HepG2 (cell line): ENCODE results near the gene PLVAP.

Experiments
- CCAR2 ChIP-seq: fragments of 200-400 bp; formaldehyde crosslinking; optimal IDR thresholded peaks from 2 replicates; pipeline ENCODE3; 2018; ENCODE audit warnings: low read depth, mild to moderate bottlenecking, low read length, moderate library complexity
- CTCF ChIP-seq: sonication (generic); formaldehyde crosslinking; IDR thresholded peaks from 2 replicates; pipeline ENCODE4 v1.5.0; 2020; ENCODE audit warnings: mild to moderate bottlenecking, missing genetic modification reagents, moderate library complexity
- EZH2 ChIP-seq: conservative IDR thresholded peaks from 2 replicates; pipeline ENCODE4 v1.6.1; 2012; ENCODE audit warnings: mild to moderate bottlenecking, low read depth, low read length, moderate library complexity
- KLF16 ChIP-seq, 2 experiments: sonication (generic) in 1 of 2; formaldehyde crosslinking in 1 of 2; IDR thresholded peaks; 2 replicates each; pipeline versions ENCODE4 v1.6.1 to v1.8.0; 2016 to 2023; ENCODE audit warnings: missing genetic modification reagents in 2 of 2, missing compliant biosample characterization in 1 of 2
- TFDP1 ChIP-seq: IDR thresholded peaks from 2 replicates; pipeline ENCODE4 v1.6.1; 2016; ENCODE audit warnings: missing compliant biosample characterization, missing genetic modification reagents, borderline replicate concordance
- ZBTB4 ChIP-seq: sonication (generic); formaldehyde crosslinking; IDR thresholded peaks from 2 replicates; pipeline ENCODE4 v1.4.0; 2020; ENCODE audit warnings: missing genetic modification reagents, mild to moderate bottlenecking, borderline replicate concordance
- ZNF331 ChIP-seq: sonication (generic); formaldehyde crosslinking; IDR thresholded peaks from 2 replicates; pipeline ENCODE4 v1.4.0; 2020; ENCODE audit warnings: missing genetic modification reagents
- ZNF644 ChIP-seq: IDR thresholded peaks from 2 replicates; pipeline ENCODE4 v1.6.1; 2016; ENCODE audit warnings: low read depth

- peak; percentile 96 for TF ChIP-seq CTCF (CRISPR knock-in tag)
- 0 out of 4 replicates have a peak, but pooled peaks of 1 of the 2 experiments have one; percentile 25 for TF ChIP-seq KLF16 (CRISPR knock-in tag; IDR thresholded peaks at IDR 0.05)
- no peak for TF ChIP-seq EZH2
- no peak for TF ChIP-seq ZBTB4 (CRISPR knock-in tag)
- no peak for TF ChIP-seq ZNF331 (CRISPR knock-in tag)
- no peak for TF ChIP-seq CCAR2
- no peak for TF ChIP-seq ZNF644 (CRISPR knock-in tag)
- TF ChIP-seq TFDP1 (CRISPR knock-in tag), result no peak
Measured at GRCh38 chr19:17346109-17346671, 31.0 kb downstream of the PLVAP start.
